GM18858 (cell line): Measurements from ENCODE around the gene MSRB1.

Experiments used
- ATAC-seq: cut with Tn5 transposase; IDR thresholded peaks from one replicate; pipeline ENCODE4 v1.9.1; 2021; ENCODE audit not compliant: unreplicated experiment

MSRB1 gene

DNA sequence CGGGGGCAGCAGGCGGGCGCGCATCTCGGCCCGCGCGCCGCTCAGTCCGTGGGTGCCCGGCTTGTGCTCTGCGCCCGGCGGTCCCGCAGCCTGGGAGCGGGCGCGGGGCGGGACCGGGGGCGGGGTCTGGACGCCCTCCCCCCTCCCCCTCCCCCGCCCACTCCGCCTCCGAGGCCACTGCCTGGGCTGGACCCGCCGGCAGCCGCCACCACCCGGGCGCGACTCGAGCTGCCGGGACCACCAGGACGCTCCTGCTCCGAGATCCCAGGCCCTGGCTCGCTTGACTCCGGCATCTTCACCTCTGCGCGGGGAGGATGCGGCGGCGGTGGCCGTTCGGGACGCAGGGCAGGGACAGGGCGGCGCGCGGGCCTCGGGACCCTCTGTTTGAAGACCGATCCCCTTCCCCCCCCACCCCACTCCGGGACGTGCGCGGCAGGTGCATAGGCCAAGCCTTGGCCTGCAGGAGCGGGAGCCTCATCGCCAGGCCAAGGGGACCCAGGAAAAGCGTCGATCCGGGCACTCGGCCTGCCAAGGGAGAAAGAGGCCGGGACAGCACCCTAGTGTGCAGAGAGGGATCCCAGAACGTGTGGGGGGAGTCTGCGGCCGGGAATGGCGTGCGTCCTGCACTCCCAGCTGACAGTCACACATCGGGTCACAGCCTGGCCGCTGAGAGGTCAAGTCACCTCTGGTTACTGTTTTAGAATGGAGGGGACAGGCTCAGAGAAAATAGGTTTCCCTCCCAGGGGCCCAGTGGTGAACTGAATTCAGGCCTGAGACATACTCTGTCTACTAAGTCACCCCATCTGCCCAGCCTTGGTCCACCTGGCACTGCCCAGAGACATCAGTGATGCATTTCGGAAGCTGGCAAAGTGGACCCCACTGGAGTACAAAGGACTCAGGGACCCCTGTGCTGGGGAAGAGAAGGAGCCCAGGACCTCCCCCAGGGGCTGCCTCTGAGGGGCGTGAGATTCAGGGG lies 24.4 kb downstream of the MSRB1 start, which contains the start of gene HS3ST6:
Gene HS3ST6, minus strand, starts transcription at position 65 of the 976 bp plus-strand sequence. CDS start 92 bp downstream, outside the sequence.
- no peak for ATAC-seq

DNA sequence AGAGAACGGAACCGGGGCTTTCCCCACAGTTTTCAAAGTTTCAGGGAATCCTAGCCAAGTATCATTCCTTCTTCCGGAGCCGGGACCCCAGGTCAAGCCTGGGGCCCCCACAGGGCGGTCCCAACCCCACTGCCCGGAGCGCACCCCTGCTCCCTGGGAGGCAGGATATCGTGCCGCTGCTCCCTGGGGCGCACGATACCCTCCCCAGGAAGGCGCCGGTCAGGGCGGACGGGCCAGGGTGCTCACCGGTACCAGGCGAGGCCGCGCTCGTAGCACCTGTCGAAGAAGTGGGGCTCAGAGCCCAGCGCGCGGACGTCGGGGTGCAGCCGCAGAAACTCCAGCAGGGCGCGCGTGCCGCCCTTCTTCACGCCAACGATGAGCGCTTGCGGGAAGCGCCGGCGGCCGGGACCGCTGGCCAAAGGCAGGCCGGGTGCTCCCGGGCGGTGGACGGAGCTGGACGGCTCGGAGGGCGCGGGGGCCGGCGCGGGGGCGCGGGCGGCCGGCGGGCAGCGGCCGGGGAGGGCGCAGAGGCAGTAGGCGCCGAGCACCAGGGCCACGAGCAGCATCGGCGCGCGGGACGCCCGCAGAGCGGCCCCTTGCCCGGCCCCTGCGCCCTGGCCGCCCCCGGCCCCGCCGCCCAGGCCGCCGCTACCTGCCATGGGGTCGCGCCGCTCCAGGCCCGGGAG lies 25.2 kb downstream of the MSRB1 start:
- ATAC-seq = no peak

DNA sequence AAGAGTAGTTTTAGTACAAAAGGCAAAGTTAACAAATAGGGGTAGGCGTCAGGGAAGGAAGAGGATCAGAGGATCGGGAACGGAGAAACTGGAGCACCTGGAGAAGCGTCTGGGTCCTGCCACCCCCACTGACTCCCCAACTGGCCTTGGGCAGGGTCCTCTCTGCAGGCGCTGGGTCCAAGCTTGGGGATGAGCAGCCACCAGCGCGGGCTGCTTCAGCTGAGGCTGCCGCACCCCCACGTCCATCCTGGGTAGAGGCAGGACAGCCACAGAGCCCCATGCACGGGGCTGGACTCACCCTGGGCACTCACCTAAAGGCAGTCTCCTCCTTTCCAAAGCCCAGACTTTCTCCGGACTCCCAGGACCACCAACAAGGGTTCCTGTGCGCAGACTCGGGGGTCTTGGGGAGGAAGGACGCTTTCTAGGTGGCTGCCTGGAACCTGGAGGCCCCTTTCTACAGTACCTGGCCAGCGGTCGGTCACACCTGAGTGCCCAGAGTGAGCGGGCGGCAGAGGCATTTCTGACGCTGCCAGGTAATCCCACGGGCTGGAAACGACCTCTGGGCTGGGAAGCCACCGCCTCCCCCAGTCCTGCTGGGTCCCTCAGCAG lies 25.8 kb downstream of the MSRB1 start:
- ATAC-seq = no peak

DNA sequence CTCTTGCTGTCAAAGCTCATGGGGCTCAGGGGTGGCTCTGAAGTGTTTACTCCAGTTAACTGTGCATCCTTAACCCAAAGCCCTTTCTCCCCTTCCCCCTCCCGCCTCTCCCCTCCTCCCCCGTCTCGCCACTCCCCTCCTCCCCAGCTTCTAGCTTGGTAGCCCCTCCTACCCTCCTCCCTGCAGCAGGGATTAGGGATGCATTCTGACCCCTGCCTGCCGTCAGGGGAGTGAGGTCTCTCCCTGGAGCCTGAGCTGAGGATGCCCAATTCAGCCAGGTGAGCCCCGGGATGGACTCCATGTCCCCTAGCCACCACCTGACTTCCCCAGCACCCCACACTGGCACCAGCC lies 26.4 kb downstream of the MSRB1 start:
- ATAC-seq = no peak

DNA sequence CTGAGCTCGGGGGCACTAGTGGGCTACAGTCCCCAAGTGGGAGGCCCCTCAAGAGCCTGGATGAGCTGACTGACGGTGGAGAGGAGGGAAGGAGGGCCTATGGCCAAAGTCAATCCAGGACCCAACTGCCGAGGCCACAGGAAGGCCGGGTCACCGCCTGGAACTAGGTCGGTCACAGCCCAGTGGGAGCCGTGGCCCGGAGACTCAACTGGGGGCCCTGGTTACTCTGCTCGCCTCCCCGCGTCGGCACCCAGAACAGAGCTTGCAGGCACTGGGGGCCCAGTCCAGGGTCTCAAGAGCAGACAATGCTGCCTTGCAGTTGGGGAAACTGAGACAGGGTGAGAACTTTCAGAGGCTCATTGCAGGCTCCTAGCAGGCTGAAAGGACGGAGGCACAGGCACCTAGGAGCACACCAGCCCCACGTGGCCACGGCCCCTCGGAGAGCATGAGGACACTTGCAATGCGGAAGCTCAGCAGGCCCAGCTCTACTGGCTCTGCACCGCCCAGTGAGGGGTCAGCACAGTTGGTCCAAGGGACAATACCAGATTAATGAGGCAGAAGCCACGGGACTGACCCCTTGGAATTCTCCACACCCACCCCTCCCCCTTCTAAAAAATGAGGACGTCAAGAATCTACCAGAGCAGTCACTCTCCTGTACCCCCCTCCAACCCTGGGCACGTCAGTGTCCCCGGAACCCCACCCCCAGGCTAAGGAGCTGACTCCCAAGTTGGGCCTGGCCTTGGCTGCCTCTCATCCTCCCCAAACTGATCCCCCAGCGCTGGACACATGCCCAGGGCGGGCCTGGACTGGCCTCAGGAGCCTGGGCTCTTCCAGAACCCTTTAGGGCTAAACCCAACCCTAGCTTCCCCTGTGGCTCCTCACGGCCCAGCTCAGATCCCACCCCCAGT lies 27.0 kb downstream of the MSRB1 start:
- ATAC-seq = no peak

DNA sequence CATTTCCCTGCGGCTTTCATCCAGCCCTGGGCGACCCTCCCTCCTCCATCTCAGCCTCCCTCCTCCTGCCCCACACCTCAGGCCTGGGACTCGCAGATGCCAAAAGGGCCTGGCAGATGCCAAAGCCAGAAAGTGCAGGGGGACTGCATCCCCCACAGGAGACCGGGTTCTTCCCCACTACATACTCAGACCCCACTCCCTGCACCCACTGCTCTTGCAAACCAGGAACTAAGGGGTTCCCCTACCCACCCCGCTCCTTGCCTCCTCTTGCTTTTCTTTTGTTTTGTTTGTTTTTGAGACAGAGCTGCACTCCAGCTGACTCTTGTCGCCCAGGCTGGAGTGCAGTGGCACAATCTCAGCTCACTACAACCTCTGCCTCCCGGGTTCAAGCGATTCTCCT lies 28.0 kb downstream of the MSRB1 start:
- ATAC-seq = no peak

DNA sequence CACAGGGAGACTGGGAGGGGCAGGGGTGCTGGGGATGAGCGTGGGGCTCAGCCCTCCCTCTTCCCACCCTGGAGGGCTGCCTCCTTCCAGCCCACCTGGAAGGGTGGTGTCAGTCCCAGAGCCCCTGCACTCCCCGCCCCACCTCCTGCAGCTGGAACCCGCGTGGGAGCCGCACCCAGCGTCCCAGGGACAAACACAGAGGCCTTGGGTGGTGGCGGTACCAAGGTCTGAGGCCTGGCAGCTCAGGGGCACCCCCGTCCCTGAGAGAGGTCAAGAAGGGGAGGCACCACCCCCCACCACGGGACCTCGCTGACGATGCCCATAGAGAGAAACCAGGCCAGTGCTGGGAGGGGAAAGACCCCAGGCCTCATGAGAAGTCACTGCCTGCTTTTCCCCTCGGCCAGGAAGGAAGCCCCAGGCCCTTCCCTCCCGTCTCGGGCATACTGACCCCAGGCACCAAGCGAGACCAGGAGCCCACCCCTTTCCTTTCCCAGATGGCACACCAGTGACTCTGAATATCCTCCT lies 28.9 kb downstream of the MSRB1 start:
- ATAC-seq = no peak

DNA sequence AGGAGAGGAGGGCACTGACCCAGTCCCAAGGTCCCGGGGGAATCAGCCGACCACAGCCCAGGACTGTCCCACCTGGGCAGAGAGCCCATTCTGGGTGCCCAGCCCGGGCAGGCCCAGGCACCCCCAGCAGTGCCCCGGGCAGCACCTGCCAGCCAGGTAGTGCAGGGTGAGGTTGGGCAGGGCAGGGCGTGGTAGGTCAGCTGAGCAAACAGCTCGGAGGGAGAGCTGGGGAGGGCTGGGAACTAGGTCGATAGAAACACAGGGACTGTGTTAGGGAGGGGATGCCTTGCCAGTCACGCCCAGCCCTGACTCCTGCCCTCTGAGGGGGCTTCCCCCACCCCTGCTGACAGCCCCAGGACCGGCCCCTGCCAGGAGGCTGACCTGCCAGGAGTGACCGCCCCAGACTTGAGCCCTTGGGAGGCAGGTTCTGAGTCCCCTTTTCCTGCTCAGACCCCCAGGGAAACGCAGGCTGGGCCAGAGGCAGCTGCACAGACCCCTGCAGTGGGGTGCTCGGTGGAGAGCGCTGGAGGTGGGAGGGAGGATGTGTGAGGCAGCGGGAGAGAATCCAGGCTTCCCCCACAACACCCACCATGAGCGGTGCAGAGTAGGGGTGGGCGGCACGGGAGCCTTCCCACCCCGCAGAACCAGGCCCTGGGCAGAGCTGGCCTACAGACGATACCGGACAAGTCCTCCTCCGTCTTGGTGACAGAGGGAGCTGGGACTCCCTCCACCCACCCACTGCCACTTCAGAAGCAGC lies 29.5 kb downstream of the MSRB1 start:
- ATAC-seq = no peak

DNA sequence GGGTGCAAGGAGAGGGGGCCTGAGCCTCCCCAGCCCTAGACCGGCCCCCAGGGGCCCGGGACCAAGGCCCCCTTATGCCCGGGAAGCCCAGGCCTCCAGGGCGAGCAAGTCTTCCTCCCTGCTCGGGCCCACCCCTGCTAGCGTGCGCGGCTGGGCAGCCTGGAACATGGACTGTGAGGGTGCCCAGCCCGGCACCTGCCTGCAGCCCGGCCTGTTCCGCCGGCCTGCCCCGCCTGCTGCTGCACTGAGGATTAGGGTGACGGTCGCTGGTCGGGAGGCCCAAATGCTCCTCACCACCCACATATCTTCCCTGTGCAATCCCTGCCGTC lies 30.8 kb downstream of the MSRB1 start:
- ATAC-seq = no peak

DNA sequence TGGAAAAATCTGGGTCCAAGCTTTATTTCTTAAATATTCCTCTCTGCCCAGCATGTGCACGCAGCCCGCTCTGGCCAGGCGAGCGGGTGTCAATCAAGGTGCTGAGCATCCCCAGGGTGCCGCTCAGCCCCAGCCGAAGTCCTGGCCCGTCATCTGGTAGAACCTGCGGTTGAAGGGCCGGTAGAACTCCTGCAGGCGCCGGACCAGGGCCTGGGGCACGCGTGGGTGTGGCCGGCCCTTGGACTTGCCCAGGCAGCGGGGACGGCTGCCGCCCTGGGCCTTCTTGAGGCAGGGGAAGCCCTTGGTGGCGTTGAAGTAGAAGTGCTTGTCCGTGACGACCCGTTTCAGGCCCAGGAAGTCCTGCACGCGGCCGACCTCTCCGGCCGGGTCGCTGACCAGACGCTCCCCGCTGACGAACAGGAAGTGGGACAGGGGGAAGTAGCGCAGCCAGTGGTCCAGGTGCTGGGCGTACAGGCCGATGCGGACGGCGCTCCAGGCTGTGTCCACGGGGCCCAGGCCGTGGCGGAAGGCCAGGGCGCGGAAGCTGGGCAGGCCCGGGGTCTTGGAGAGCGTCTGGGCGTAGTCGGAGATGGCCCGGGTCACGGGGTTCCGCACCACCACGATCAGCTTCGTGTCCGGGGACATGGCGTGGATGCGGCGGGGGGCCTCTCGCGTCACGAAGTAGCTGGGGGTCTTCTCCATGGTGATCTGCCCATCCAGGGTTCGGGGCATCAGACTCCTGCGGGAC lies 31.4 kb downstream of the MSRB1 start:
- no peak for ATAC-seq

DNA sequence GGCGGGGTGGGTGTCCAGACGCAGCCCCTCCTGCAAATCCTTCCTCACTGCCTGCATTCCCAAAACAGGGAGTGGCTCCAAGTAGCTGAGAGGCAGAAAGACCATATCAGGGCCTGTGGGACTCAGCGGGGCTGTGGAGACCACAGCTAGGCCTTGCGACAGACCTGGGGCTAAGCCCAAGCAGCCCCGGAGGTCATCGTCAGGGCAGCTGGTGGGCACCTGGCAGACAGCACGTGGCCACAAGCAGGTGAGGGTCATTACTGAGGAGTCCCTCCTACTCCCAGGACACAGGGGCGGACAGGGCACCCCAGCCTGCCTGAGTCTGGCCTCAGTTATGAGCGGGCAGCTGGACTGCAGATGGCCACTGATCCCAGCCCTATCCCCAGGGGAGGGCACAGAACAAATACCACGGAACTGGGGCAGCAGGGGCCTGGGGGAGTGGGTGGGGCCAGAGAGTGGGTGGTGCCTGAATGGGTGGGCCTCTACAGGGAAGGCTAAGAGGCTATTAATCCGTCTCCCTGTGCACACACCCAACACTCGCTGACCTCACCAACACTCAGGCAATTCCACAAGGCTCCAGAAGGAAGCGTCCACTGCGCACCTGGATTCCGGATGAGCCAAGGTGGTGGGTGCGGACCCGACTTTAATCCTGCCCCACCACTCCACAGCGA lies 33.3 kb downstream of the MSRB1 start:
- ATAC-seq = no peak

DNA sequence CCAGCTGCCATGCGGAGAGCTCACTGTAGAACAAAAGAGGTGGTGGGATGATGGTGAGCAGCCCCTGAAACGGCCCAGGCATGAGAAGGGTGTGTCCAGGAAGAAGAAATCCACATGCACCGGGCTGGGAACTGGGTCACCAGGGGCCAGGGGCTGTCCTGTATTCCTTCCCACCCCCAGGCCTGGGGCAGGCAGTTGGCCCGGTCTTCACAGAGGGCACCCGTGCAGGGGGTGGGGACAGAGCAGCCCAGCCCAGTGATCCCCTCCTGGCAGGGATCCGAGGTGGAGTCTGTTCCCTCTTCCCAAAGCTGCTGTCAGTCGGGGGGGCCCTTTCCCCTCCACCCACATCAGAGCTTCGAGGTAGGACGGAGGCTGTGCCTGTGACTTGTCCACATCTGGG lies 34.0 kb downstream of the MSRB1 start:
- ATAC-seq = no peak

DNA sequence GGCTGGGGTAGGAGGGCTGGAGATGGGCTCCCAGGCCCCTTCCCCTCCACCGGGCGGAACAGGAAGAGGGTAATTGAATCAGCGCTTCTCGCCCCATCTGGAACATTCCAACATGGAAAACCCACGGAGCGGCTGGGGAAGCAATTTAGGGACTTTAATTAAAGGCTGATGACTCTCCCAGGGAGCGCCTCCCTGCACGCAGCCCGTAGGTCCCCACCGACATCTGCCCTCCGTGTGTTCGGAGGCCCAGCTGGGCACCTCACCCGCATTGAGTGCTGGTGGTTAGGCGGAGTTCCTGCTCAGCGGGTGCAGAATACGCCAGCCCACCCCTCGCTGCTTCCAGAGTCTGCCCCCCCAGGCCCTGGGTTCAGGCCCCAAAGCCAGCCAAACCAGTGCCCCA lies 34.8 kb downstream of the MSRB1 start:
- no peak for ATAC-seq

DNA sequence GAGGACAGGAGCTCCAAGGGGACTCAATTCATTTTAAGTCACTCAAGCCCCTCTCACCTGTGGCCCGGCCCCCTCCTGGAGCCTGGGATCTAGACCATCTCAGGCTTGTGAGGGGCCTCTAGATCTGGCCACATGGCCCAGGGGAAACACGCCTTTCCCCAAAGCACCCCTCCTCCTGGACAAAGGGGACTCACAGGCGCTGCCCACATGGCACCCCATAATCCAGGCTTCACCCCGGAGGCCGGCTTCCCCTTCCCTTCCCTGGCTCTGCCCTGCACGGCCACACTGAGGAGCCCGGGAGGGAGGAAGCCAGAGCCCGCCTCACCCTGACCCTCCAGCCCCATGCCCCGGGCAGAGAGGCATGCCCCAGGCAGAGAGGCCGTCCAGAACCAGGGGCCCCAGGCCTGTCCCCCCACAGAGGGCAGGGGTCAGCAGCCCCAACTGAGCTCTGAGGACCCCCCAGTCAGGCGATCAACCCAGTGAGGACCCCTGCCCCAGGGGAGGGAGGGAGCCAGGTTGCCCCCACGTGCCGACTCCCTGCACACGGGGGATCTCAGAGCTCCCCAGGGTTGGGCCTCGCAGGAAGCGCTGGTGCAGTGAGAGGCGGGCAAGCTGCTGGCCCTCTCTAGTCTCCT lies 35.7 kb downstream of the MSRB1 start:
- ATAC-seq = no peak

DNA sequence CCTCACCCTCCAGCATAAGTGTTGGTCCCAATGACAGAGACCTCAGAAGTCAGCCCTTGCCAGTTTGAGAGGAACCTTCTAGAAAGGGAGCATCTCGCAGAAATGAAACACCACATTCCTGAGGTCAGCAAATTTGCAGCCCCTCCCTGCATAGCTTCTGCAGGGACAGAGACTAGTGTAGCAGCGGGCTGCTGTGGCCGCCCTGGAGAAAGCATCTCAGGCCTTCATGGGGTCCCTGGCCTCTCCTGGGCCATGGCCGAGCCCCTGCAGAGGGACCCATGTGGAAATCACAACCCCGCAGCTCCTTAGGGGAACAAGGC lies 36.2 kb downstream of the MSRB1 start:
- ATAC-seq = no peak

DNA sequence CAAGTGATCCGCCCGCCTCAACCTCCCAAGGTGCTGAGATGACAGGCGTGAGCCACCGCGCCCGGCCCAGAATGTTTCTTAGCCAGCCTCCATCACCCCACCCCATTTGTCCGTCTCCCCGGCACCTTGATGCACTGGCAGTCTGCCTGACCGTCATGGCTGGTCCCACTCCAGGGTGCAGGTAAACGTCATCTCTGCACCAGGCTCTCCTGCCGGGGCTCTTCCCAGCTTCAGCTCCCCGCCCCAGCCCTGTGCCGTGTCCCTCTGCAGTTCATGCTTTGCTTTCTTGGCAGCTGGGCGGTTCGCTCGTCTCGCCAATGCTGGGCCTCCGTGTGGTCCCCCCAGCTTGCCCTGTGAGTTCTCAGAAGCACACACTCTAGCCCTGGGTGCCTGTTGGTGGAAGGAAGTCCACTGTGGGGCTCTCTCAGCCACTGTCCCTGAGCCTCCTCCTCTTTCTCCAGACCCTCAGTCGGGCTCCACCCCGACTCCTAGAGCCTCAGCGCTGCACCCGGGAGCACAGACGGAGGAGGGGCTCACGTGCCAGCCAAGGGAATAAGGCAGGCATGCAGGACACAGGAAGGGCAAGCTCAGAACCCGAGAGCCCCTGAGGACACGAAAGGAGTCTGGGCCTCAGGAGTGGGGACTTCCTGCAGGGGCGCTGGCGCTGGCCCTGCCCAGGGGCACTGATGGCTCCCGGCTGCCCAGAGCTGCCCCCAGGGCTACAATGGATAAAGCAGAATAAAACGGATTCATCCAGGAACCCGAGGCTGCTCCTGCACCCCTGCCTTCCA lies 36.7 kb downstream of the MSRB1 start:
- no peak for ATAC-seq
